ENCODE measurements around the gene MMP20. TPM values are rescaled to one million over a fixed set of nuclear protein-coding genes. Genes with fewer than 3 reads are reported as not detected.

The MMP20 gene
- polyA plus RNA-seq, 3 donors: not detected

- H3K9me3 ChIP-seq (replicated peaks in 1 of 2; ENCODE audit: control insufficient read depth in 1 of 2, insufficient read depth in 1 of 2, low read length in 2 of 2): no peaks in the 10 kb centered on the region
- H3K4me1 Mint-ChIP-seq: peaks cover 39% of the 10 kb centered on the region
- H3K4me3 Mint-ChIP-seq: no peak overlapping the region
- TF ChIP-seq, protein P1, sequence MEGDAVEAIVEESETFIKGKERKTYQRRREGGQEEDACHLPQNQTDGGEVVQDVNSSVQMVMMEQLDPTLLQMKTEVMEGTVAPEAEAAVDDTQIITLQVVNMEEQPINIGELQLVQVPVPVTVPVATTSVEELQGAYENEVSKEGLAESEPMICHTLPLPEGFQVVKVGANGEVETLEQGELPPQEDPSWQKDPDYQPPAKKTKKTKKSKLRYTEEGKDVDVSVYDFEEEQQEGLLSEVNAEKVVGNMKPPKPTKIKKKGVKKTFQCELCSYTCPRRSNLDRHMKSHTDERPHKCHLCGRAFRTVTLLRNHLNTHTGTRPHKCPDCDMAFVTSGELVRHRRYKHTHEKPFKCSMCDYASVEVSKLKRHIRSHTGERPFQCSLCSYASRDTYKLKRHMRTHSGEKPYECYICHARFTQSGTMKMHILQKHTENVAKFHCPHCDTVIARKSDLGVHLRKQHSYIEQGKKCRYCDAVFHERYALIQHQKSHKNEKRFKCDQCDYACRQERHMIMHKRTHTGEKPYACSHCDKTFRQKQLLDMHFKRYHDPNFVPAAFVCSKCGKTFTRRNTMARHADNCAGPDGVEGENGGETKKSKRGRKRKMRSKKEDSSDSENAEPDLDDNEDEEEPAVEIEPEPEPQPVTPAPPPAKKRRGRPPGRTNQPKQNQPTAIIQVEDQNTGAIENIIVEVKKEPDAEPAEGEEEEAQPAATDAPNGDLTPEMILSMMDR (IDR thresholded peaks at IDR 0.05): no peak
- intact Hi-C loops (cut with micrococcal nuclease): no loop called here
- H3K27ac ChIP-seq (ENCODE audit: low read depth in 1 of 2, low read length in 2 of 2): no peak overlapping the region
- peaks cover 24 to 32% of the 10 kb centered on the region in 2 donors for H3K4me1 ChIP-seq (ENCODE audit: control insufficient read depth in 1 of 2, insufficient read depth in 2 of 2, low read length in 2 of 2)
- peaks cover 0 to 2% (median 0%) of the 10 kb centered on the region in 3 donors for H3K27me3 Mint-ChIP-seq (ENCODE audit: low read depth in 3 of 3)
- H3K9me3 Mint-ChIP-seq: peaks cover 0 to 7% (median 0%) of the 10 kb centered on the region in 7 donors
- no peaks in the 10 kb centered on the region for H3K79me2 ChIP-seq (ENCODE audit: insufficient read depth, low read length)
- H3K9ac ChIP-seq (ENCODE audit: insufficient read depth, low read length, poor library complexity, severe bottlenecking): no peak overlapping the region
- no peak overlapping the region for H2AFZ ChIP-seq (ENCODE audit: insufficient read depth, low read depth, low read length, poor library complexity, severe bottlenecking)
- H3K27me3 ChIP-seq (ENCODE audit: control insufficient read depth in 2 of 2, insufficient read depth in 2 of 2, low read length in 2 of 2): no peaks in the 10 kb centered on the region
- no peaks in the 10 kb centered on the region for H4K20me1 ChIP-seq (ENCODE audit: insufficient read depth, low read length)
- H3K4me3 ChIP-seq (replicated peaks in 1 of 3; ENCODE audit: low read depth in 2 of 3, low read length in 3 of 3): no peak overlapping the region
- 100% methylated on average over 1 of the region's 3 CpGs for WGBS (ENCODE audit: insufficient coverage)
- H3K36me3 Mint-ChIP-seq: peaks cover 0 to 2% of the 10 kb centered on the region in 2 donors
- DNase-seq: peak in 1 of 3 donors; percentile 27
- no peak overlapping the region for H3K4me2 ChIP-seq (replicated peaks; ENCODE audit: extremely low read depth, low read length, poor library complexity, severe bottlenecking)
- H3K36me3 ChIP-seq (replicated peaks in 1 of 2; ENCODE audit: control insufficient read depth in 1 of 2, insufficient read depth in 2 of 2, low read length in 2 of 2): no peaks in the 10 kb centered on the region
- H3K27ac Mint-ChIP-seq: no peak overlapping the region
These were observed 44.8 kb downstream of the MMP20 start for GRCh38 chr11:102580185-102580951.

DNA sequence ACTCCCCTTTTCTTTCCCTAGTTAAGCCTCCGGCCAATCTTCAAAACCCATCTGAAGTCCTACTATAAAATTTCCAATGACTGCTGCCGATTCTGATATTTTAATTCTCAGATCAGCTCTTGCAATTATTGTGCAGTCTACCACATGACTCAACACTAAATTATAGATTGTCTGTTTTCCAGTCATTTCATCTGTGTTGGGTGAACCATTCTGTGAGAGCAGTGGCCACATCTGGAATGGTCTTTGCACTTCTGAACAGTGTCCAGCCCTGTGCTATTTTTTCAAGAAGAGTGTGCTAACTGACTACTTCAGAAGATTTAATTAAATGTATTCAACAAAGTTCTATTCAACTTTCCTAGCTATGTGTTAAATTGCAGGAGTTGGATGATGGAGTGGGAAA, 47.4 kb downstream of the MMP20 start:
- peak overlapping the region; percentile 60 to 85 (median 74) for H3K27ac Mint-ChIP-seq
- no peak overlapping the region for H3K4me2 ChIP-seq (replicated peaks; ENCODE audit: extremely low read depth, low read length, poor library complexity, severe bottlenecking)
- H3K27me3 ChIP-seq (ENCODE audit: control insufficient read depth in 2 of 2, insufficient read depth in 2 of 2, low read length in 2 of 2): no peaks in the 10 kb centered on the region
- peaks cover 36% of the 10 kb centered on the region for H3K4me1 Mint-ChIP-seq
- intact Hi-C loops (cut with micrococcal nuclease): no loop called here
- peaks cover 0 to 2% of the 10 kb centered on the region in 2 donors for H3K36me3 Mint-ChIP-seq
- no peak overlapping the region for H3K4me3 Mint-ChIP-seq
- peaks cover 0 to 2% (median 0%) of the 10 kb centered on the region in 7 donors for H3K9me3 Mint-ChIP-seq
- H3K27me3 Mint-ChIP-seq (ENCODE audit: low read depth in 3 of 3): peaks cover 0 to 2% (median 0%) of the 10 kb centered on the region in 3 donors
- TF ChIP-seq, protein P1 (IDR thresholded peaks at IDR 0.05): no peak
- peaks cover 21 to 39% of the 10 kb centered on the region in 2 donors for H3K4me1 ChIP-seq (ENCODE audit: control insufficient read depth in 1 of 2, insufficient read depth in 2 of 2, low read length in 2 of 2)
- H3K9ac ChIP-seq (ENCODE audit: insufficient read depth, low read length, poor library complexity, severe bottlenecking): no peak overlapping the region
- H3K27ac ChIP-seq (ENCODE audit: low read depth in 1 of 2, low read length in 2 of 2): peak overlapping the region in 1 of 2 donors; percentile 24
- H3K36me3 ChIP-seq (replicated peaks in 1 of 2; ENCODE audit: control insufficient read depth in 1 of 2, insufficient read depth in 2 of 2, low read length in 2 of 2): no peaks in the 10 kb centered on the region
- H3K9me3 ChIP-seq (replicated peaks in 1 of 2; ENCODE audit: control insufficient read depth in 1 of 2, insufficient read depth in 1 of 2, low read length in 2 of 2): no peaks in the 10 kb centered on the region
- H3K79me2 ChIP-seq (ENCODE audit: insufficient read depth, low read length): no peaks in the 10 kb centered on the region
- H3K4me3 ChIP-seq (replicated peaks in 1 of 3; ENCODE audit: low read depth in 2 of 3, low read length in 3 of 3): peak overlapping the region in 1 of 3 experiments; percentile 24
- 62% methylated on average over 1 of the region's 2 CpGs for WGBS (ENCODE audit: insufficient coverage)
- H2AFZ ChIP-seq (ENCODE audit: insufficient read depth, low read depth, low read length, poor library complexity, severe bottlenecking): no peak overlapping the region
- no peak for DNase-seq
- H4K20me1 ChIP-seq (ENCODE audit: insufficient read depth, low read length): no peaks in the 10 kb centered on the region

All from CD14-positive monocyte (primary cell).